SU-DHL-6 (cell line): ENCODE data around the gene SLC35A2.

Source experiments
- H2AFZ ChIP-seq: fragments of 200-600 bp; sonication (generic); 2 replicates; pipeline ENCODE4 v1.6.1; 2014; ENCODE audit warnings: low read depth, mild to moderate bottlenecking, moderate library complexity, mixed read lengths, antibody characterized with exemption, low read length; ENCODE audit not compliant: severe bottlenecking
- H3F3A ChIP-seq: fragments of 200-600 bp; shearing (Covaris generic); 2 replicates; pipeline ENCODE4 v1.6.0; 2016; ENCODE audit warnings: antibody characterized with exemption, mild to moderate bottlenecking; ENCODE audit not compliant: insufficient read depth
- H3K27ac ChIP-seq: fragments of 200-600 bp; sonication (generic); 2 replicates; pipeline ENCODE4 v1.5.1; 2016; ENCODE audit warnings: low read depth, mild to moderate bottlenecking, low read length, moderate library complexity, mixed read lengths
- H3K27me3 ChIP-seq: fragments of 200-600 bp; sonication (generic), shearing (Covaris generic); 2 replicates; pipeline ENCODE4 v1.6.0; 2014; ENCODE audit warnings: mild to moderate bottlenecking, low read length
- H3K36me3 ChIP-seq: fragments of 200-600 bp; sonication (generic); 2 replicates; pipeline ENCODE4 v1.6.1; 2014; ENCODE audit warnings: mild to moderate bottlenecking, low read length, mixed read lengths
- H3K4me2 ChIP-seq: fragments of 300-600, 200-600 bp; shearing (Covaris generic), sonication (generic); 2 replicates; pipeline ENCODE4 v1.6.0; 2014; ENCODE audit warnings: low read length, low read depth, mild to moderate bottlenecking; ENCODE audit not compliant: poor library complexity, severe bottlenecking
- H3K4me3 ChIP-seq: fragments of 200-600 bp; sonication (generic); 2 replicates; pipeline ENCODE4 v1.5.1; 2014; ENCODE audit warnings: antibody characterized with exemption, low read length, mild to moderate bottlenecking, mixed read lengths; ENCODE audit not compliant: insufficient read depth, poor library complexity, severe bottlenecking
- H3K79me2 ChIP-seq: fragments of 200-600 bp; sonication (generic); 2 replicates; pipeline ENCODE4 v1.6.1; 2014; ENCODE audit warnings: mild to moderate bottlenecking, low read length, moderate library complexity; ENCODE audit not compliant: insufficient read depth
- H3K9ac ChIP-seq: fragments of 200-600 bp; sonication (generic); 2 replicates; pipeline ENCODE4 v1.7.0; 2014; ENCODE audit warnings: mild to moderate bottlenecking, low read length
- H3K9me2 ChIP-seq: fragments of 200-600 bp; sonication (generic); replicated peaks from 2 replicates; pipeline ENCODE4 v1.6.1; 2014; ENCODE audit warnings: low read length; ENCODE audit not compliant: insufficient read depth
- H3K9me3 ChIP-seq: fragments of 200-600 bp; sonication (generic); 2 replicates; pipeline ENCODE4 v1.6.1; 2014; ENCODE audit warnings: low read length, mixed read lengths; ENCODE audit not compliant: insufficient read depth
- H4K20me1 ChIP-seq: fragments of 200-600 bp; sonication (generic); 2 replicates; pipeline ENCODE4 v1.6.1; 2014; ENCODE audit warnings: low read depth, mild to moderate bottlenecking, antibody characterized with exemption, low read length, moderate library complexity, mixed read lengths
- EZH2phosphoT487 ChIP-seq: fragments of 200-600 bp; sonication (generic), shearing (Covaris generic); conservative IDR thresholded peaks from 2 replicates; pipeline ENCODE4 v1.6.1; 2018; ENCODE audit warnings: mild to moderate bottlenecking, antibody characterized with exemption, low read length, moderate library complexity, mixed read lengths
- TF ChIP-seq, protein P1 (sequence below): fragments of 200-600 bp; sonication (generic); IDR thresholded peaks from one replicate; pipeline ENCODE4 v1.5.1; 2017; ENCODE audit warnings: antibody characterized with exemption, mild to moderate bottlenecking, low read length, moderate library complexity; ENCODE audit not compliant: insufficient read depth, poor library complexity, severe bottlenecking

The SLC35A2 gene

DNA sequence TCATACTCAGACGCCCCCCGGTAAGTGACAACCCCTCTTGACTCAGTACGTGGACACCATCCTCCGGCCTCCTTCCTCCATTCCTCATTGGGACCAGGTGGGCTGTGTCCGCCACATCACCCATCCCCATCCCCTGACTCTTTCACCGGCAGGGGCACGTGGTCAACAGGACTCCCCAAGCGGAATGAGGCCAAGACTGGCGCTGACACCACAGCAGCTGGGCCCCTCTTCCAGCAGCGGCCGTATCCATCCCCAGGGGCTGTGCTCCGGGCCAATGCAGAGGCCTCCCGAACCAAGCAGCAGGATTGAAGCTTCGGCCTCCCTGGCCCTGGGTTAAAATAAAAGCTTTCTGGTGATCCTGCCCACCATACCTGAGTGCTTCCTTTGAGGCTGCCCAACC lies 8.7 kb downstream of the SLC35A2 start:
- no peak for TF ChIP-seq EZH2phosphoT487
- TF ChIP-seq, protein P1, sequence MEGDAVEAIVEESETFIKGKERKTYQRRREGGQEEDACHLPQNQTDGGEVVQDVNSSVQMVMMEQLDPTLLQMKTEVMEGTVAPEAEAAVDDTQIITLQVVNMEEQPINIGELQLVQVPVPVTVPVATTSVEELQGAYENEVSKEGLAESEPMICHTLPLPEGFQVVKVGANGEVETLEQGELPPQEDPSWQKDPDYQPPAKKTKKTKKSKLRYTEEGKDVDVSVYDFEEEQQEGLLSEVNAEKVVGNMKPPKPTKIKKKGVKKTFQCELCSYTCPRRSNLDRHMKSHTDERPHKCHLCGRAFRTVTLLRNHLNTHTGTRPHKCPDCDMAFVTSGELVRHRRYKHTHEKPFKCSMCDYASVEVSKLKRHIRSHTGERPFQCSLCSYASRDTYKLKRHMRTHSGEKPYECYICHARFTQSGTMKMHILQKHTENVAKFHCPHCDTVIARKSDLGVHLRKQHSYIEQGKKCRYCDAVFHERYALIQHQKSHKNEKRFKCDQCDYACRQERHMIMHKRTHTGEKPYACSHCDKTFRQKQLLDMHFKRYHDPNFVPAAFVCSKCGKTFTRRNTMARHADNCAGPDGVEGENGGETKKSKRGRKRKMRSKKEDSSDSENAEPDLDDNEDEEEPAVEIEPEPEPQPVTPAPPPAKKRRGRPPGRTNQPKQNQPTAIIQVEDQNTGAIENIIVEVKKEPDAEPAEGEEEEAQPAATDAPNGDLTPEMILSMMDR, result no peak
- Histone ChIP-seq H3K79me2 (peaks cover 13% of the 10 kb centered on the region), H4K20me1 (no peaks in the 10 kb centered on the region), H3K27me3 (no peaks in the 10 kb centered on the region), H3K4me2 (no peak overlapping the region), H3F3A (peaks cover 5% of the 10 kb centered on the region), H3K9me2 (no peaks in the 10 kb centered on the region), H3K27ac (no peak overlapping the region), H3K4me3 (no peak overlapping the region), H2AFZ (no peak overlapping the region), H3K9me3 (no peaks in the 10 kb centered on the region), H3K36me3 (no peaks in the 10 kb centered on the region), H3K9ac (no peak overlapping the region)

DNA sequence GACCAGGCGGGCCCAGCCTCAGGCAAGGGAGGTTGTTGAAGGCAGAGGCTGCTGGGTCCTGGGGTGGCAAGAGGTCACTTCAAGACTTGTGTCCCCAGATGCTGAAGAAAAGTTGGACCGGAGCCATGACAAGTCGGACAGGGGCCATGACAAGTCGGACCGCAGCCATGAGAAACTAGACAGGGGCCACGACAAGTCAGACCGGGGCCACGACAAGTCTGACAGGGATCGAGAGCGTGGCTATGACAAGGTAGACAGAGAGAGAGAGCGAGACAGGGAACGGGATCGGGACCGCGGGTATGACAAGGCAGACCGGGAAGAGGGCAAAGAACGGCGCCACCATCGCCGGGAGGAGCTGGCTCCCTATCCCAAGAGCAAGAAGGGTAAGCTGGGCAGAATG lies 9.3 kb downstream of the SLC35A2 start:
- Histone ChIP-seq H3K27me3 (no peaks in the 10 kb centered on the region), H2AFZ (no peak overlapping the region), H3K4me2 (no peak overlapping the region), H3K27ac (no peak overlapping the region), H3K36me3 (no peaks in the 10 kb centered on the region), H3K4me3 (no peak overlapping the region), H3F3A (peaks cover 5% of the 10 kb centered on the region), H3K9me2 (no peaks in the 10 kb centered on the region), H3K9me3 (no peaks in the 10 kb centered on the region), H4K20me1 (no peaks in the 10 kb centered on the region), H3K79me2 (peaks cover 13% of the 10 kb centered on the region), H3K9ac (no peak overlapping the region)
- TF ChIP-seq, protein P1, result no peak
- TF ChIP-seq EZH2phosphoT487, result no peak

DNA sequence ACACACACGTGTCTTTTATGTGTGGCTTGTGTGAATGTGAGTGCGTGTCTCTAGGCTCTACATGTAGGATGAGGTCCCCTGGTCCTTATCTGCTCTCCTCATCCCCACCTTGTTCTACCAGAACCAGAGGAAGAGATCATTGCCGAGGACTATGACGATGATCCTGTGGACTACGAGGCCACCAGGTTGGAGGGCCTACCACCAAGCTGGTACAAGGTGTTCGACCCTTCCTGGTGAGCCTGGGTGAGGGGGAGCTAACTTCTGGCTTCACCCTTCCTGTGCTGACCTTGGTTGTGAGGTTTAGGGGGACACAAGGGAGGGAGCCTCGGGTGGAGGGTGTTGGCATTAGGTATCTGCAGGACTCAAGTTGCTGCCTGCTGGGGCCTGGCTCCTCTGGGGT lies 10.4 kb downstream of the SLC35A2 start:
- no peaks in the 10 kb centered on the region for H3K9me3 ChIP-seq
- H3K9ac ChIP-seq, result no peak overlapping the region
- peaks cover 22% of the 10 kb centered on the region for H3K79me2 ChIP-seq
- H3K36me3 ChIP-seq, result no peaks in the 10 kb centered on the region
- TF ChIP-seq EZH2phosphoT487, result no peak
- TF ChIP-seq, protein P1, result no peak
- H3K4me3 ChIP-seq, result no peak overlapping the region
- H2AFZ ChIP-seq, result no peak overlapping the region
- peaks cover 5% of the 10 kb centered on the region for H3F3A ChIP-seq
- H3K27me3 ChIP-seq, result no peaks in the 10 kb centered on the region
- H3K27ac ChIP-seq, result no peak overlapping the region
- H4K20me1 ChIP-seq, result no peaks in the 10 kb centered on the region
- H3K4me2 ChIP-seq, result no peak overlapping the region
- no peaks in the 10 kb centered on the region for H3K9me2 ChIP-seq

DNA sequence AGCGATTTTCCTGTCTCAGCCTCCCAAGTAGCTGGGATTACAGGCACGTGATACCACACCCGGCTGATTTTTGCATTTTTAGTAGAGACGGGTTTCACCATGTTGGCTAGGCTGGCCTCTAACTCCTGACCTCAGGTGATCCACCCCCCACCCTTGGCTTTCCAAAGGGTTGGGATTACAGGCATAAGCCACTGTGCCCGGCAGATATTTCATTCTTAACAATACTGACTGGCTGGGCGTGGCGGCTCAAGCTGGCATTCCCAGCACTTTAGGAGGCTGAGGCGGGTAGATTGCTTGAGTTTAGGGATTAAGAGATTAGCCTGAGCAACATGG lies 12.4 kb downstream of the SLC35A2 start:
- no peaks in the 10 kb centered on the region for H3K9me2 ChIP-seq
- H3K4me2 ChIP-seq, result peak overlapping the region; percentile 68
- peak overlapping the region; percentile 93 for H3K9ac ChIP-seq
- no peaks in the 10 kb centered on the region for H4K20me1 ChIP-seq
- H3K79me2 ChIP-seq, result peaks cover 22% of the 10 kb centered on the region
- no peaks in the 10 kb centered on the region for H3K27me3 ChIP-seq
- no peaks in the 10 kb centered on the region for H3K9me3 ChIP-seq
- H3K27ac ChIP-seq, result peak overlapping the region; percentile 88; the same call in 1 of the 2 replicates
- H2AFZ ChIP-seq, result no peak overlapping the region
- peaks cover 5% of the 10 kb centered on the region; the same call in 1 of the 2 replicates for H3F3A ChIP-seq
- peak overlapping the region; percentile 87 for H3K4me3 ChIP-seq
- H3K36me3 ChIP-seq, result no peaks in the 10 kb centered on the region
- TF ChIP-seq EZH2phosphoT487, result no peak
- TF ChIP-seq, protein P1, result no peak
